A549 (cell line): ENCODE results near the gene PLAGL2. TPM values are rescaled to one million over a fixed set of nuclear protein-coding genes. Genes with fewer than 3 reads are reported as not detected.

Experiments
- ATAC-seq, 2 experiments: fragments of 200-7000 bp in 1 of 2; fragments of >200 bp in 1 of 2; cut with Nextera tagmentation in 1 of 2; cut with Tn5 transposase in 1 of 2; 3 replicates each; pipeline versions ENCODE4 v1.8.0 to v1.9.1; 2018 to 2020; ENCODE audit warnings: mild to moderate bottlenecking in 1 of 2, moderate library complexity in 1 of 2
- CTCF ChIA-PET: fragments of 300-600 bp; sonication (Branson Sonifier 250); formaldehyde crosslinking; extraction: SDS; loops from one replicate; lab custom pipeline; 2021; ENCODE audit warnings: antibody characterized with exemption, inconsistent platforms; lab: Yijun Ruan, JAX
- POLR2A ChIA-PET: fragments of 350-600 bp; formaldehyde crosslinking; extraction: SDS; loops from one replicate; lab custom pipeline; 2021; ENCODE audit warnings: antibody characterized with exemption, inconsistent platforms; lab: Yijun Ruan, JAX
- DNase-seq, 2 experiments: peaks; one replicate each; pipeline versions ENCODE4 v3.0.0 to v3.0.0-alpha.2; 2011 to 2016; ENCODE audit warnings: low read depth in 1 of 2, low spot score in 1 of 2
- FAIRE-seq: peaks from 2 replicates; lab custom pipeline; 2011; peaks lifted over from hg19 to GRCh38; lab: Jason Lieb, UNC
- H3K27ac ChIP-seq, 2 experiments: fragments of >200 bp; sonication (Bioruptor Twin); formaldehyde crosslinking; 3 replicates each; pipeline ENCODE4 v1.5.1; 2016 to 2017
- H3K4me1 ChIP-seq: fragments of >200 bp; sonication (Bioruptor Twin); formaldehyde crosslinking; 3 replicates; pipeline ENCODE4 v1.6.1; 2016
- H3K4me2 ChIP-seq: fragments of >200 bp; sonication (Bioruptor Twin); formaldehyde crosslinking; 3 replicates; pipeline ENCODE4 v1.6.1; 2016
- H3K4me3 ChIP-seq: fragments of >200 bp; sonication (Bioruptor Twin); formaldehyde crosslinking; 3 replicates; pipeline ENCODE4 v1.5.1; 2016
- H3K9me3 ChIP-seq: fragments of >200 bp; sonication (Bioruptor Twin); formaldehyde crosslinking; 3 replicates; pipeline ENCODE4 v1.6.1; 2016
- CBX2 ChIP-seq: fragments of 200-600 bp; sonication (generic); IDR thresholded peaks from 2 replicates; pipeline ENCODE4 v1.6.1; 2016; ENCODE audit warnings: low read depth, mild to moderate bottlenecking, borderline replicate concordance
- CHD2 ChIP-seq: fragments of 150-350 bp; IDR thresholded peaks from 2 replicates; pipeline ENCODE4 v1.6.1; 2014; ENCODE audit warnings: low read length; ENCODE audit not compliant: partially characterized antibody
- EP300 ChIP-seq, 2 experiments: fragments of >200 bp; sonication (Bioruptor Twin); formaldehyde crosslinking; IDR thresholded peaks; 2 replicates in 1 of 2; 3 replicates in 1 of 2; pipeline ENCODE4 v1.6.1; 2016 to 2017
- FOSB ChIP-seq: fragments of 250-450 bp; sonication (Bioruptor Pico); IDR thresholded peaks from 2 replicates; pipeline ENCODE4 v1.5.0; 2020; ENCODE audit warnings: mild to moderate bottlenecking, moderate library complexity
- HDAC2 ChIP-seq: fragments of 200-600 bp; sonication (generic); IDR thresholded peaks from 2 replicates; pipeline ENCODE4 v1.6.1; 2016
- HOXB13 ChIP-seq: fragments of 250-450 bp; sonication (Bioruptor Pico); IDR thresholded peaks from 2 replicates; pipeline ENCODE4 v1.5.0; 2020; ENCODE audit warnings: low read depth, mild to moderate bottlenecking, moderate library complexity
- HOXB5 ChIP-seq: fragments of 250-450 bp; sonication (Bioruptor Pico); IDR thresholded peaks from 2 replicates; pipeline ENCODE4 v1.5.0; 2020; ENCODE audit warnings: mild to moderate bottlenecking, moderate library complexity
- JUN ChIP-seq, 2 experiments: fragments of >200 bp; sonication (Bioruptor Twin); formaldehyde crosslinking; IDR thresholded peaks; 2 replicates in 1 of 2; 3 replicates in 1 of 2; pipeline ENCODE4 v1.6.1; 2016 to 2017
- MAFK ChIP-seq: fragments of 450-650 bp; IDR thresholded peaks from 2 replicates; pipeline ENCODE4 v1.6.1; 2014; ENCODE audit not compliant: partially characterized antibody
- MAZ ChIP-seq: fragments of 150-350 bp; IDR thresholded peaks from 2 replicates; pipeline ENCODE4 v1.6.1; 2014; ENCODE audit warnings: antibody characterized with exemption, low read depth, low read length, borderline replicate concordance
- MYC ChIP-seq: IDR thresholded peaks from 2 replicates; pipeline ENCODE4 v1.6.1; 2012; ENCODE audit warnings: mild to moderate bottlenecking, inconsistent platforms, low read length, improper control_type of control experiment, borderline replicate concordance
- NFE2L2 ChIP-seq: fragments of 150-350 bp; conservative IDR thresholded peaks from 2 replicates; pipeline ENCODE4 v1.6.1; 2014; ENCODE audit warnings: low read length
- PHF8 ChIP-seq: fragments of 200-600 bp; sonication (generic); IDR thresholded peaks from 2 replicates; pipeline ENCODE4 v1.6.1; 2016; ENCODE audit warnings: low read depth, mild to moderate bottlenecking, antibody characterized with exemption, moderate library complexity, borderline replicate concordance
- RAD21 ChIP-seq, 2 experiments: fragments of >200 bp in 1 of 2; sonication (Bioruptor Twin) in 1 of 2; formaldehyde crosslinking in 1 of 2; IDR thresholded peaks in 1 of 2; conservative IDR thresholded peaks in 1 of 2; 2 replicates in 1 of 2; 3 replicates in 1 of 2; pipeline ENCODE4 v1.6.1; 2012 to 2018; ENCODE audit warnings: inconsistent platforms in 1 of 2
- RARB ChIP-seq: fragments of 250-450 bp; sonication (Bioruptor Pico); IDR thresholded peaks from 2 replicates; pipeline ENCODE4 v1.8.0; 2021; ENCODE audit warnings: mild to moderate bottlenecking, moderate library complexity
- RCOR1 ChIP-seq: fragments of 150-350 bp; IDR thresholded peaks from 2 replicates; pipeline ENCODE4 v1.6.1; 2014; ENCODE audit warnings: antibody characterized with exemption, low read length, low read depth
- ZFP36 ChIP-seq: fragments of 450-650 bp; IDR thresholded peaks from 2 replicates; pipeline ENCODE4 v1.6.1; 2014; ENCODE audit warnings: borderline replicate concordance; ENCODE audit not compliant: partially characterized antibody
- WGBS: methylation state at CpG from one replicate; pipeline ENCODE4 v1.1.6; 2017; ENCODE audit errors: missing lambda C conversion rate; 5-methylcytosine and 5-hydroxymethylcytosine counted together
- polyA plus RNA-seq, 4 experiments: library from polyadenylated mRNA; depleted of rRNA in 3 of 4; stranded (reverse); fragments of >200 nt; fragmentation: RNase III in 1 of 4; extraction: RNeasy Plus Mini Kit Qiagen cat#74134 plus additional on column Dnase treatment in 1 of 4; gene quantifications; 2 replicates in 3 of 4; 3 replicates in 1 of 4; pipeline ENCODE4 v1.2.3, GENCODE V29; 2011 to 2017
- TF ChIP-seq, protein P1 (sequence below): IDR thresholded peaks from 2 replicates; pipeline ENCODE4 v1.6.1; 2012
- TF ChIP-seq, protein P2 (sequence below): IDR thresholded peaks from 2 replicates; pipeline ENCODE4 v1.6.1; 2012; ENCODE audit warnings: low read depth, borderline replicate concordance

Gene PLAGL2
- polyA plus RNA-seq, 2 of the 4 experiments (the other 2 are of a cell fraction), result 6.1 to 9.0 TPM

DNA sequence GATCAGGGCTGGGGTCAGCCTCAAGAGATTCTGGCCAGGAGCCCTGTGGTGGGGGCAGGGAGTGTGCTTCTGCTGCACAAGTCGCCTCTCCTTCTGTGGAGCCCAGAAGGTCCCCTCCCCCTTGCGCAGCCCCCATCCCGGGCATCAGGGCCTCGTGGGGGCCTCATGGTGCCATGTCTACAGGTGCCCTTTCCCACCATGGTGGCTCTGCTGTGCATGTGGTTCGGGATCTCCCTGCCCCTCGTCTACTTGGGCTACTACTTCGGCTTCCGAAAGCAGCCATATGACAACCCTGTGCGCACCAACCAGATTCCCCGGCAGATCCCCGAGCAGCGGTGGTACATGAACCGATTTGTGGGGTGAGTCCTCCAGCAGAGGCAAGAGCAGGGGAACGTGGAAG lies 49.9 kb downstream of the PLAGL2 start (continued):
- no peak for TF ChIP-seq MYC
- TF ChIP-seq MAZ, result no peak
- TF ChIP-seq MAFK, result no peak
- TF ChIP-seq CBX2, result no peak
- TF ChIP-seq, protein P1, sequence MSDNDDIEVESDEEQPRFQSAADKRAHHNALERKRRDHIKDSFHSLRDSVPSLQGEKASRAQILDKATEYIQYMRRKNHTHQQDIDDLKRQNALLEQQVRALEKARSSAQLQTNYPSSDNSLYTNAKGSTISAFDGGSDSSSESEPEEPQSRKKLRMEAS, result no peak
- TF ChIP-seq NFE2L2, result no peak

DNA sequence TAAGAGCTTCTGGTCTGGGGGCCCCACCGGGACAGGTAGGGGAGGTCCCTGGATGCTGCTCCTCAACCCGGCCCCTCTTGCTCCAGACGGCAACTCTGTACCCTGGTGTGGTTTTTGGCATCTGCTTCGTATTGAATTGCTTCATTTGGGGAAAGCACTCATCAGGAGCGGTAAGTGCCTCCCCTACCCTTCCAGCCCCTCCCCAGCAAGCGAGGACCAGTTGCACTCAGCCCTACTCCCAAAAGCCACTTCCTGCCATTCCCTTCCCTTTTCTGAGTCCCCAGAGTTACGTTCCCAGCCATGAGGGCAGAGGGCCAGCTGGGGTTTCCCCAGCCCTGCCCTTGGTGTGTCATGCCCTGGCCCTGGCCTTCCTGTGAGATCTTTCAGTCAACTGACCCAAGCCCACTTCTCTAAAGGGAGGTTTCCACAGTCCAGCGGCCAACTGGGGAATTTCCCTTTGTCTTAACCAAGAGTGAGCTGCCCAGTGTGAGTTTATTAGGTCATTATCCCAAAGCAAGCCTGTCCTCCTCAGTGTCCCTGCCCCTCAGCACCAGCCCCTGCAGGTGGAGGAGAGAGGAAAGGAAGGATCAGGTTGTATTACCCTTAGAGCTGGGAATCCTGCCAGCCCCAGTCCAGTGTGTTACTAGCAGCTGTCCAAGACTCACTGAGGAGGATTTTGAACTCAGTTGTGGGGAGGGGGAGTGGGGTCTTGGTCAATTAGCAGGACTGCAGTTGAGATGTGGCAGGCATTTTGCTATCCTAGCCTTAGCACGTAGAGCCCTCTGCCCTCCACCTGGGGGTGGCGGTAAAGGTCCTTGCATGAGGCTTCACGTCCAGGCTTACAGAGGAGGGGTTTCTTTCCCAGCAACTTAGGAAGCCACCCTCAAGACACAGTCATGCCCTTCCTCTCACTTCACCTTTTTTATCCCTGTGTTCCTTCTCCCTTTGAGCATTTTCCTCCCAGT lies 52.2 kb downstream of the PLAGL2 start:
- ATAC-seq (peak; percentile 69 to 76; a peak in 5 of 6 replicates), DNase-seq (peak; percentile 10 to 41), FAIRE-seq (no peak)
- no peak overlapping the region for H3K4me3 ChIP-seq
- peaks cover 8% of the 10 kb centered on the region; the same call in 2 of the 3 replicates for H3K4me1 ChIP-seq
- 68% methylated on average over 11 of the region's 11 CpGs for WGBS
- no peak overlapping the region for H3K4me2 ChIP-seq
- CTCF ChIA-PET, result interaction anchor here (0.5 to 2.3 kb wide), 7 partner anchors 13 to 507 kb away, joined by 3 to 6 read pairs (median 3); no protein-coding TSS in a partner anchor
- no peaks in the 10 kb centered on the region for H3K9me3 ChIP-seq
- no peak overlapping the region for H3K27ac ChIP-seq
- no peak for TF ChIP-seq HOXB13 (CRISPR knock-in tag)
- peak; percentile 15 to 53; a peak in 3 of 5 replicates for TF ChIP-seq RAD21 (conservative IDR thresholded peaks at IDR 0.05 in 1 of 2, IDR thresholded peaks at IDR 0.05 in 1 of 2)
- POLR2A ChIA-PET, result no interaction called here

DNA sequence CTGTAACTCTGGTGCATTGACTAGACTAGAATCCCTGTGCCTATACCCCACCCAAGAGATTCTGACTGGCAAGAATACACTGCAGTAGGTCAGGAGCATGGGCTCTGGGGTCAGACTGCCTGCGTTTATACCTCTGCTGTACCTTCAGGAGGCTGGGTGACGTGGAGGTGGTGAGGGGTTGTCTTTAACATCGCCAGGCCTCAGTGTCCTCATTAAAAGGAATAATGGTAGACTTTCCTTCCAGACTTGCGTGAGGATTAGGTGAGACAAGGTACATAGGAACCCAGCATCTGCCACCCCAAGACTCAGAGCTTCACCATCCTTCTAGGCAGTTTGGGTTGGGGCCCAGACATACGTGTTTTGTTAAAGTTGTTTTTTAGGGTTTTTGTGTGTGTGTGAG lies 53.8 kb downstream of the PLAGL2 start:
- no peaks in the 10 kb centered on the region for H3K9me3 ChIP-seq
- H3K4me2 ChIP-seq, result no peak overlapping the region
- ChIA-PET CTCF (interaction anchor here (0.8 kb wide), 1 partner anchor 18 kb away, joined by 3 read pairs; no protein-coding TSS in a partner anchor), POLR2A (no interaction called here)
- WGBS, result 91% methylated on average over 5 of the region's 5 CpGs
- ATAC-seq (no peak), DNase-seq (no peak)
- no peak overlapping the region for H3K4me3 ChIP-seq
- TF ChIP-seq EP300 (IDR thresholded peaks at IDR 0.05) (no peak), NFE2L2 (no peak), MYC (no peak), ZFP36 (no peak), HOXB13 (CRISPR knock-in tag) (no peak), HDAC2 (no peak), HOXB5 (CRISPR knock-in tag) (no peak), JUN (IDR thresholded peaks at IDR 0.05) (no peak), RARB (no peak), RAD21 (conservative IDR thresholded peaks at IDR 0.05 in 1 of 2, IDR thresholded peaks at IDR 0.05 in 1 of 2) (no peak), CHD2 (no peak), FOSB (no peak), PHF8 (no peak), RCOR1 (no peak)
- TF ChIP-seq, protein P2, sequence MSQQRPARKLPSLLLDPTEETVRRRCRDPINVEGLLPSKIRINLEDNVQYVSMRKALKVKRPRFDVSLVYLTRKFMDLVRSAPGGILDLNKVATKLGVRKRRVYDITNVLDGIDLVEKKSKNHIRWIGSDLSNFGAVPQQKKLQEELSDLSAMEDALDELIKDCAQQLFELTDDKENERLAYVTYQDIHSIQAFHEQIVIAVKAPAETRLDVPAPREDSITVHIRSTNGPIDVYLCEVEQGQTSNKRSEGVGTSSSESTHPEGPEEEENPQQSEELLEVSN, result no peak
- TF ChIP-seq, protein P1, result no peak
- TF ChIP-seq, all 56 proteins: peak for 0
- no peak for FAIRE-seq
- Histone ChIP-seq H3K27ac (no peak overlapping the region), H3K4me1 (peaks cover 8% of the 10 kb centered on the region; the same call in 2 of the 3 replicates)
